Keratinocyte (primary cell): ENCODE results near the gene STPG2. TPM values are rescaled to one million over a fixed set of nuclear protein-coding genes. Genes with fewer than 3 reads are reported as not detected.

Source experiments
- DNase-seq: peaks from one replicate; pipeline ENCODE4 v3.0.0-alpha.2; 2011; ENCODE audit warnings: low read depth, missing footprints, low spot score
- FAIRE-seq: peaks from 2 replicates; lab custom pipeline; 2011; peaks lifted over from hg19 to GRCh38; lab: Jason Lieb, UNC
- H2AFZ ChIP-seq: 2 replicates; pipeline ENCODE4 v1.6.0; 2012; ENCODE audit warnings: low read length, control low read depth, inconsistent platforms; ENCODE audit not compliant: control insufficient read depth
- H3K27ac ChIP-seq: 2 replicates; pipeline ENCODE4 v1.5.1; 2011; ENCODE audit warnings: low read length; ENCODE audit not compliant: control insufficient read depth, insufficient read depth
- H3K27me3 ChIP-seq: 3 replicates; pipeline ENCODE4 v1.6.0; 2011; ENCODE audit warnings: low read length; ENCODE audit not compliant: control insufficient read depth, insufficient read depth; ENCODE audit errors: extremely low read depth
- H3K36me3 ChIP-seq, 2 experiments: 2 replicates in 1 of 2; 3 replicates in 1 of 2; pipeline ENCODE4 v1.5.1; 2011; ENCODE audit warnings: low read length in 2 of 2, mild to moderate bottlenecking in 1 of 2; ENCODE audit not compliant: control insufficient read depth in 2 of 2, insufficient read depth in 2 of 2; ENCODE audit errors: extremely low read depth in 1 of 2
- H3K4me1 ChIP-seq: 3 replicates; pipeline ENCODE4 v1.5.1; 2011; ENCODE audit warnings: low read length; ENCODE audit not compliant: control insufficient read depth, insufficient read depth; ENCODE audit errors: extremely low read depth
- H3K4me2 ChIP-seq: 3 replicates; pipeline ENCODE4 v1.6.0; 2011; ENCODE audit warnings: low read depth, low read length; ENCODE audit not compliant: control insufficient read depth, insufficient read depth; ENCODE audit errors: extremely low read depth
- H3K4me3 ChIP-seq, 3 experiments: fragments of 200-600 bp in 1 of 3; sonication (generic) in 1 of 3; 2 replicates in 2 of 3; 3 replicates in 1 of 3; pipeline ENCODE4 v1.5.1; 2011 to 2016; ENCODE audit warnings: low read length in 3 of 3, mild to moderate bottlenecking in 3 of 3, control low read depth in 2 of 3, inconsistent platforms in 1 of 3, low read depth in 1 of 3, mixed read lengths in 1 of 3, mixed run types in 1 of 3, moderate library complexity in 1 of 3; ENCODE audit not compliant: control insufficient read depth in 2 of 3, insufficient read depth in 2 of 3; ENCODE audit errors: extremely low read depth in 1 of 3
- H3K79me2 ChIP-seq: 2 replicates; pipeline ENCODE4 v1.6.0; 2012; ENCODE audit warnings: low read length; ENCODE audit not compliant: control insufficient read depth, insufficient read depth
- H3K9ac ChIP-seq: 3 replicates; pipeline ENCODE4 v1.6.0; 2011; ENCODE audit warnings: low read length; ENCODE audit not compliant: control insufficient read depth, insufficient read depth; ENCODE audit errors: extremely low read depth
- H3K9me1 ChIP-seq: 3 replicates; pipeline ENCODE4 v1.6.0; 2011; ENCODE audit warnings: low read length; ENCODE audit not compliant: control insufficient read depth, insufficient read depth; ENCODE audit errors: extremely low read depth
- H3K9me3 ChIP-seq: 2 replicates; pipeline ENCODE4 v1.5.1; 2012; ENCODE audit warnings: low read depth, low read length; ENCODE audit not compliant: control insufficient read depth
- H4K20me1 ChIP-seq: 3 replicates; pipeline ENCODE4 v1.6.0; 2011; ENCODE audit warnings: low read length; ENCODE audit not compliant: control insufficient read depth, insufficient read depth; ENCODE audit errors: extremely low read depth
- EZH2 ChIP-seq: IDR thresholded peaks from one replicate; pipeline ENCODE4 v1.6.1; 2012; ENCODE audit warnings: inconsistent platforms, mild to moderate bottlenecking, low read length, moderate library complexity
- dilution Hi-C: fragments of 300-500 bp; cut with MboI; formaldehyde crosslinking; loops from one replicate; pipeline ENCODE4 v1.7.0; 2020; ENCODE audit warnings: low sequenced_read_pairs; ENCODE audit not compliant: extremely low pct_ligation_motif_present
- polyA plus RNA-seq, 5 experiments: library from polyadenylated mRNA; depleted of rRNA in 3 of 5; stranded (reverse) in 3 of 5; stranded (forward) in 1 of 5; unstranded in 1 of 5; fragments of >200 nt; gene quantifications; 1 replicate in 1 of 5; 2 replicates in 3 of 5; 3 replicates in 1 of 5; pipeline versions ENCODE4 v1.2.1 to v1.2.3, GENCODE V29; 2011 to 2012; ENCODE audit warnings: missing spikeins in 2 of 5, low read depth in 1 of 5, low replicate concordance in 1 of 5
- TF ChIP-seq, protein P1 (sequence below), 3 experiments: IDR thresholded peaks in 1 of 3; conservative IDR thresholded peaks in 1 of 3; optimal IDR thresholded peaks in 1 of 3; 2 replicates in 2 of 3; 3 replicates in 1 of 3; pipeline versions ENCODE3 to v1.5.1; 2011; ENCODE audit warnings: low read length in 3 of 3, mild to moderate bottlenecking in 3 of 3, moderate library complexity in 2 of 3, control low read depth in 1 of 3, inconsistent platforms in 1 of 3; ENCODE audit not compliant: insufficient read depth in 2 of 3; ENCODE audit errors: extremely low read depth in 1 of 3

STPG2 gene
- polyA plus RNA-seq, 1 donor (not counting 4 experiments of a cell fraction or from before 2014, with no cell fraction given), result 0.07 TPM

DNA sequence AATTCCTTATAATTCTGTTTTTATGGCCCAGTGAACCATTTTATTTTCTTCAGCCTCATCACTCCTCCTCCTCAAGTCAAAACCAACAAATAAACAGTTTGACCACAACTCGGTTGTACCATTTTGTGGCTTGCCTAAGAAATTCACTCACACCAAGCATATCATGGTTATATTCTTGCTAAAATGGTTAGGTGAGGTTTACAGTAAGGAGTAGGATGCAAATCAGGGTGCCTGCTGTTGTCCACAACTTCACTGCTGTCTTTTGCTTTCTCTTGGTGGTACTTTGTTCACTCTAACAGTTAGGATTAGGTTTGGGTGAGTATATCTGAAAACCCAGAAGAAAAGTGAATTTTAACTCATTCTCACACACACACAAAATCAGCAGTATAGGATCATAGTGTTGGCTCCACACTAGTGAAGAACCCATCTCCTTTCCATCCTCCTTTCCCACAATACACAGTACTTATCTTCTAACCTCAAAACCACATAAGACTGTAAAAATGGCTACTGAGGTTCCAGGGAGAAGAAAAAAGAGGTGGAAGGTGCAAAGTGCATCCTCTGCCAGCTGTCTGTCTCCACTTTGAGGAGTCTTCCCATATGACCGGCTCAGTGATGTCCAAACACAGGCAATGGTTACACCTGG, 368.8 kb downstream of the STPG2 start:
- H2AFZ ChIP-seq, result no peak overlapping the region
- no peak for DNase-seq
- H3K36me3 ChIP-seq, result no peaks in the 10 kb centered on the region
- no peak for FAIRE-seq
- TF ChIP-seq, protein P1, sequence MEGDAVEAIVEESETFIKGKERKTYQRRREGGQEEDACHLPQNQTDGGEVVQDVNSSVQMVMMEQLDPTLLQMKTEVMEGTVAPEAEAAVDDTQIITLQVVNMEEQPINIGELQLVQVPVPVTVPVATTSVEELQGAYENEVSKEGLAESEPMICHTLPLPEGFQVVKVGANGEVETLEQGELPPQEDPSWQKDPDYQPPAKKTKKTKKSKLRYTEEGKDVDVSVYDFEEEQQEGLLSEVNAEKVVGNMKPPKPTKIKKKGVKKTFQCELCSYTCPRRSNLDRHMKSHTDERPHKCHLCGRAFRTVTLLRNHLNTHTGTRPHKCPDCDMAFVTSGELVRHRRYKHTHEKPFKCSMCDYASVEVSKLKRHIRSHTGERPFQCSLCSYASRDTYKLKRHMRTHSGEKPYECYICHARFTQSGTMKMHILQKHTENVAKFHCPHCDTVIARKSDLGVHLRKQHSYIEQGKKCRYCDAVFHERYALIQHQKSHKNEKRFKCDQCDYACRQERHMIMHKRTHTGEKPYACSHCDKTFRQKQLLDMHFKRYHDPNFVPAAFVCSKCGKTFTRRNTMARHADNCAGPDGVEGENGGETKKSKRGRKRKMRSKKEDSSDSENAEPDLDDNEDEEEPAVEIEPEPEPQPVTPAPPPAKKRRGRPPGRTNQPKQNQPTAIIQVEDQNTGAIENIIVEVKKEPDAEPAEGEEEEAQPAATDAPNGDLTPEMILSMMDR (optimal IDR thresholded peaks at IDR 0.05 in 1 of 3, IDR thresholded peaks at IDR 0.05 in 1 of 3, conservative IDR thresholded peaks at IDR 0.05 in 1 of 3; ENCODE audit: extremely low read depth in 1 of 3, insufficient read depth in 2 of 3, low read length in 3 of 3), result no peak
- TF ChIP-seq EZH2, result no peak
- H4K20me1 ChIP-seq, result no peaks in the 10 kb centered on the region
- no peaks in the 10 kb centered on the region for H3K9me1 ChIP-seq
- H3K27ac ChIP-seq, result no peak overlapping the region
- H3K4me3 ChIP-seq, result no peak overlapping the region
- no peaks in the 10 kb centered on the region for H3K4me1 ChIP-seq
- H3K27me3 ChIP-seq, result no peaks in the 10 kb centered on the region
- no peaks in the 10 kb centered on the region for H3K79me2 ChIP-seq
- H3K9me3 ChIP-seq, result no peaks in the 10 kb centered on the region
- no peak overlapping the region for H3K4me2 ChIP-seq
- dilution Hi-C loops, result no loop called here
- H3K9ac ChIP-seq, result no peak overlapping the region

DNA sequence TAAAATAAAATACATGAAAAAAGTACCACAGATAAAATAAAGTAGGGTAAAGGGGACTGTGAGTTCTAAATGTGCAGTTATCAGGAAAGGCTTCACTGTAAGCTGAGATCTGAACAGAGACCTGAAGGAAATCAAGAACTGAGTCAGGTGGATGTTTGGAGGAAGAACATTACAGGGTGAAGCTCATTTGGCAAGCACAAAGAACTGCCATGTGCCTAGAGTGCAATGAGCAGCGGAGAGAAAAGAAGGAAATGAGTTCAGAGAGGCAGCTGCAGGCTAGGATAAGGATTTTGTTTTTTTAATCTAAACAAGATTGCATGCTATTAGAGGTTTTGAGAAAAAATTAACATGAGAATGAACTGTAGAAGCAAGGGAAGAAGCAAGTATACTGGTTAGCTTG, 373.1 kb downstream of the STPG2 start:
- H3K79me2 ChIP-seq, result no peaks in the 10 kb centered on the region
- H3K9me3 ChIP-seq, result no peaks in the 10 kb centered on the region
- no peaks in the 10 kb centered on the region for H3K36me3 ChIP-seq
- TF ChIP-seq EZH2, result no peak
- TF ChIP-seq, protein P1 (optimal IDR thresholded peaks at IDR 0.05 in 1 of 3, IDR thresholded peaks at IDR 0.05 in 1 of 3, conservative IDR thresholded peaks at IDR 0.05 in 1 of 3; ENCODE audit: extremely low read depth in 1 of 3, insufficient read depth in 2 of 3, low read length in 3 of 3), result no peak
- H3K4me1 ChIP-seq, result no peaks in the 10 kb centered on the region
- no peak overlapping the region for H3K4me2 ChIP-seq
- no peak overlapping the region for H3K4me3 ChIP-seq
- FAIRE-seq (no peak), DNase-seq (no peak)
- no peaks in the 10 kb centered on the region for H3K27me3 ChIP-seq
- H3K27ac ChIP-seq, result no peak overlapping the region
- dilution Hi-C loops, result no loop called here
- H3K9ac ChIP-seq, result no peak overlapping the region
- no peaks in the 10 kb centered on the region for H3K9me1 ChIP-seq
- H2AFZ ChIP-seq, result no peak overlapping the region
- no peaks in the 10 kb centered on the region for H4K20me1 ChIP-seq
